Psoas muscle (tissue), 8 donors: ENCODE measurements around the gene AHRR. TPM values are rescaled to one million over a fixed set of nuclear protein-coding genes. Genes with fewer than 3 reads are reported as not detected.

ENCODE experiments used
- ATAC-seq, 4 donors: fragments of 200-7000 bp; cut with Tn5 transposase; one replicate each; pipeline ENCODE4 v1.9.1; 2020; ENCODE audit warnings: moderate library complexity in 3 of 4, mild to moderate bottlenecking in 2 of 4
- DNase-seq, 2 donors: peaks; one replicate each; pipeline ENCODE4 v3.0.0-alpha.2; 2020
- H3K27ac ChIP-seq: fragments of 200-600 bp; one replicate; pipeline ENCODE4 v1.8.0; 2022
- H3K27me3 ChIP-seq, 3 donors: fragments of 200-600 bp in 1 of 3; one replicate each; pipeline versions ENCODE4 v1.6.1 to v1.8.0; 2013 to 2022; ENCODE audit warnings: low read length in 2 of 3, mild to moderate bottlenecking in 2 of 3, moderate library complexity in 1 of 3; ENCODE audit not compliant: insufficient read depth in 3 of 3
- H3K36me3 ChIP-seq, 2 donors: fragments of 200-600 bp in 1 of 2; one replicate each; pipeline versions ENCODE4 v1.6.1 to v1.8.0; 2013 to 2022; ENCODE audit warnings: low read depth in 1 of 2, mild to moderate bottlenecking in 1 of 2, moderate library complexity in 1 of 2; ENCODE audit not compliant: insufficient read depth in 1 of 2
- H3K4me1 ChIP-seq: fragments of 200-600 bp; one replicate; pipeline ENCODE4 v1.8.0; 2022
- H3K4me3 ChIP-seq: fragments of 200-600 bp; one replicate; pipeline ENCODE4 v1.8.0; 2022; ENCODE audit warnings: mild to moderate bottlenecking
- H3K9me3 ChIP-seq: fragments of 200-600 bp; one replicate; pipeline ENCODE4 v1.8.0; 2022
- CTCF ChIP-seq: fragments of 200-600 bp; IDR thresholded peaks from one replicate; pipeline ENCODE4 v1.8.0; 2022; ENCODE audit warnings: antibody characterized with exemption
- WGBS, 3 donors: extraction: QIAGEN DNeasy Blood & Tissue Kit; methylation state at CpG; one replicate each; pipeline versions ENCODE4 v1.1.6 to v1.1.7; 2013; 5-methylcytosine and 5-hydroxymethylcytosine counted together
- intact Hi-C, 2 donors: fragments of 100-400 bp; cut with DNase I; formaldehyde crosslinking; loops; one replicate each; pipeline versions ENCODE4 v1.11.0 to v1.14.2; 2022
- polyA plus RNA-seq, 3 donors: library from polyadenylated mRNA; stranded (reverse); fragments of 200-250 nt; gene quantifications; one replicate each; pipeline ENCODE4 v1.2.3, GENCODE V29; 2013
- total RNA-seq, 4 donors: library from RNA; stranded (reverse); fragmentation: NEBNext Ultra II Directional in 2 of 4; extraction: Animal tissue kit (Norgen Biotek cat#: 25700) in 2 of 4; gene quantifications; one replicate each; pipeline versions ENCODE4 v1.2.1 to v1.2.4, GENCODE V29; 2021 to 2023
- donor health status: healthy with polysubstance abuse.
- donor health status: DM: no; HTN: no; CAD: no; lungs with moderate emphysema.
- donor health status: Bipolar disorder and iron deficiency.
- donor health status: healthy.
- donor health status: DM: yes; HTN: yes; CAD: no.
- donor health status: DM: no; HTN: no; CAD: no.
- donor health status: DM: no; HTN: no; CAD: no.
- donor health status: DM: yes; HTN: yes; CAD: no.

The AHRR gene
- total and polyA plus RNA-seq, 7 donors, result 0.10 to 7.4 (median 0.45) TPM

GRCh38 chr5:463952-464351 lies 142.4 kb downstream of the AHRR start:
- no peak overlapping the region for H3K27ac ChIP-seq
- H3K27me3 ChIP-seq, result no peaks in the 10 kb centered on the region
- H3K4me3 ChIP-seq, result no peak overlapping the region
- ATAC-seq (no peak), DNase-seq (peak in 1 of 2 donors; percentile 50)
- peaks cover 2 to 82% of the 10 kb centered on the region in 2 donors for H3K36me3 ChIP-seq
- no peaks in the 10 kb centered on the region for H3K9me3 ChIP-seq
- intact Hi-C loops, result loop anchor here in 1 of 2 donors (10.0 kb wide), 1 partner anchor 431 kb away; the partner anchor contains the start of genes BRD9 and TRIP13
- no peaks in the 10 kb centered on the region for H3K4me1 ChIP-seq
- 80 to 86% (median 81%) methylated on average over 18 of the region's 18 CpGs for WGBS, 3 donors
- no peak for TF ChIP-seq CTCF

GRCh38 chr5:464446-464842 lies 142.9 kb downstream of the AHRR start:
- WGBS, 3 donors, result 89 to 90% (median 89%) methylated on average over 19 of the region's 19 CpGs
- Histone ChIP-seq H3K27me3 (no peaks in the 10 kb centered on the region), H3K4me1 (no peaks in the 10 kb centered on the region), H3K27ac (no peak overlapping the region), H3K9me3 (no peaks in the 10 kb centered on the region), H3K36me3 (peaks cover 2 to 80% of the 10 kb centered on the region in 2 donors), H3K4me3 (no peak overlapping the region)
- DNase-seq, result peak in 1 of 2 donors; percentile 35
- no peak for ATAC-seq
- intact Hi-C loops, result loop anchor here in 1 of 2 donors (10.0 kb wide), 1 partner anchor 430 kb away; the partner anchor contains the start of genes BRD9 and TRIP13
- TF ChIP-seq CTCF, result no peak

- intact Hi-C loops, result loop anchor here in 1 of 2 donors (10.0 kb wide), 1 partner anchor 430 kb away; the partner anchor contains the start of genes BRD9 and TRIP13
- DNase-seq (peak in 1 of 2 donors; percentile 46), ATAC-seq (peak in 1 of 4 donors; percentile 13)
- Histone ChIP-seq H3K9me3 (no peaks in the 10 kb centered on the region), H3K4me1 (no peaks in the 10 kb centered on the region), H3K27ac (no peak overlapping the region), H3K36me3 (peaks cover 2 to 78% of the 10 kb centered on the region in 2 donors), H3K27me3 (no peaks in the 10 kb centered on the region), H3K4me3 (no peak overlapping the region)
- WGBS, 3 donors, result 93 to 95% (median 95%) methylated on average over 57 to 63 of the region's 63 CpGs
- no peak for TF ChIP-seq CTCF
Observed at GRCh38 chr5:464843-465590, 143.5 kb downstream of the AHRR start.

- DNase-seq (peak in 1 of 2 donors; percentile 40), ATAC-seq (no peak)
- H3K4me3 ChIP-seq, result no peak overlapping the region
- H3K9me3 ChIP-seq, result no peaks in the 10 kb centered on the region
- H3K36me3 ChIP-seq, result peaks cover 2 to 78% of the 10 kb centered on the region in 2 donors
- no peak overlapping the region for H3K27ac ChIP-seq
- WGBS, 3 donors, result 85 to 91% (median 90%) methylated on average over 28 to 29 of the region's 29 CpGs
- H3K27me3 ChIP-seq, result no peaks in the 10 kb centered on the region
- no peaks in the 10 kb centered on the region for H3K4me1 ChIP-seq
- intact Hi-C loops, result loop anchor here in 1 of 2 donors (10.0 kb wide), 1 partner anchor 429 kb away; the partner anchor contains the start of genes BRD9 and TRIP13
- no peak for TF ChIP-seq CTCF
Observed at GRCh38 chr5:465591-466403, 144.3 kb downstream of the AHRR start.
